CD4-positive, alpha-beta T cell (primary cell): ENCODE results near the gene SWSAP1. TPM values are rescaled to one million over a fixed set of nuclear protein-coding genes. Genes with fewer than 3 reads are reported as not detected.

Experiments
- ATAC-seq: fragments of 200-7000 bp; cut with Tn5 transposase; one replicate; pipeline ENCODE4 v1.10.0; 2022; ENCODE audit warnings: mild to moderate bottlenecking; ENCODE audit not compliant: poor library complexity
- CTCF ChIA-PET: fragments of 350-600 bp; sonication (Branson Sonifier 250); formaldehyde crosslinking; loops from one replicate; lab custom pipeline; 2021; ENCODE audit warnings: antibody characterized with exemption, inconsistent platforms; lab: Charles Lee
- POLR2A ChIA-PET: fragments of 350-600 bp; sonication (Branson Sonifier 250); formaldehyde crosslinking; loops from one replicate; lab custom pipeline; 2021; ENCODE audit warnings: antibody characterized with exemption, inconsistent platforms; lab: Charles Lee
- DNase-seq, 14 experiments: peaks; one replicate each; pipeline ENCODE4 v3.0.0-alpha.2; 2013 to 2020; ENCODE audit warnings: mixed read lengths in 2 of 14
- H3K27ac ChIP-seq, 2 donors: one replicate each; pipeline versions ENCODE4 v1.5.1 to v1.7.0; 2013; ENCODE audit warnings: low read length in 2 of 2, low read depth in 1 of 2, mild to moderate bottlenecking in 1 of 2
- H3K27me3 ChIP-seq, 2 experiments: 1 replicate in 1 of 2; 2 replicates in 1 of 2; pipeline versions ENCODE4 v1.6.1 to v1.7.0; 2013; ENCODE audit warnings: low read length in 2 of 2, control low read depth in 1 of 2, mild to moderate bottlenecking in 1 of 2, moderate library complexity in 1 of 2; ENCODE audit not compliant: insufficient read depth in 2 of 2, control insufficient read depth in 1 of 2
- H3K36me3 ChIP-seq: one replicate; pipeline ENCODE4 v1.6.1; 2013; ENCODE audit warnings: low read length, control low read depth; ENCODE audit not compliant: insufficient read depth
- H3K4me1 ChIP-seq: one replicate; pipeline ENCODE4 v1.6.1; 2013; ENCODE audit warnings: low read length, control low read depth; ENCODE audit not compliant: insufficient read depth
- H3K4me3 ChIP-seq: one replicate; pipeline ENCODE4 v1.5.1; 2013; ENCODE audit warnings: mild to moderate bottlenecking, low read length, moderate library complexity
- H3K9me3 ChIP-seq, 2 experiments: 1 replicate in 1 of 2; 2 replicates in 1 of 2; pipeline versions ENCODE4 v1.6.1 to v1.7.0; 2013; ENCODE audit warnings: low read length in 2 of 2, mild to moderate bottlenecking in 2 of 2, control low read depth in 1 of 2, moderate library complexity in 1 of 2; ENCODE audit not compliant: control insufficient read depth in 1 of 2, insufficient read depth in 1 of 2
- H3K27ac Mint-ChIP-seq: one replicate; pipeline ENCODE4 v1.8.0; 2020; ENCODE audit warnings: mixed read lengths
- H3K27me3 Mint-ChIP-seq: one replicate; pipeline ENCODE4 v1.8.0; 2021; ENCODE audit warnings: mixed read lengths
- H3K36me3 Mint-ChIP-seq: one replicate; pipeline ENCODE4 v1.8.0; 2021; ENCODE audit warnings: low read depth, mixed read lengths
- H3K4me1 Mint-ChIP-seq: one replicate; pipeline ENCODE4 v1.8.0; 2021; ENCODE audit warnings: low read depth, mixed read lengths
- H3K4me3 Mint-ChIP-seq: one replicate; pipeline ENCODE4 v1.8.0; 2020; ENCODE audit warnings: mild to moderate bottlenecking, mixed read lengths
- H3K9me3 Mint-ChIP-seq: one replicate; pipeline ENCODE4 v1.8.0; 2020; ENCODE audit warnings: mixed read lengths
- CTCF ChIP-seq: fragments of 200-600 bp; IDR thresholded peaks from one replicate; pipeline ENCODE4 v1.8.0; 2022; ENCODE audit warnings: antibody characterized with exemption, mild to moderate bottlenecking
- intact Hi-C, 2 experiments: fragments of 100-400 bp; cut with DNase I in 1 of 2; cut with micrococcal nuclease in 1 of 2; formaldehyde crosslinking; loops; one replicate each; pipeline versions ENCODE4 v1.15.1 to v1.9.0; 2023 to 2025; cut with DNase I, micrococcal nuclease
- total RNA-seq, 174 experiments: library from RNA in 2 of 174; stranded (reverse) in 2 of 174; gene quantifications; one replicate each; pipeline ENCODE4 v1.2.3 and lab custom pipeline; 2021 to 2026

SWSAP1 gene
- total RNA-seq, 2 experiments from 2014 or later = 2.6 to 2.7 TPM

- Histone ChIP-seq H3K4me1 (peaks cover 19% of the 10 kb centered on the region), H3K9me3 (peaks cover 0 to 7% of the 10 kb centered on the region in 2 experiments), H3K27me3 (no peaks in the 10 kb centered on the region), H3K36me3 (peaks cover 4% of the 10 kb centered on the region), H3K27ac (no peak overlapping the region), H3K4me3 (no peak overlapping the region)
- H3K9me3 Mint-ChIP-seq = no peaks in the 10 kb centered on the region
- ChIA-PET CTCF (interaction anchor here (0.9 kb wide), 1 partner anchor 9 kb away, joined by 3 read pairs; no protein-coding TSS in a partner anchor), POLR2A (interaction anchor here (1.3 kb wide), 1 partner anchor 16 kb away, joined by 3 read pairs; no protein-coding TSS in a partner anchor)
- no peak for TF ChIP-seq CTCF
- peaks cover 5% of the 10 kb centered on the region for H3K27me3 Mint-ChIP-seq
- peaks cover 10% of the 10 kb centered on the region for H3K4me1 Mint-ChIP-seq
- no peak for ATAC-seq
- DNase-seq = no peak
- intact Hi-C loops = no loop called here
- no peak overlapping the region for H3K27ac Mint-ChIP-seq
- H3K4me3 Mint-ChIP-seq = no peak overlapping the region
- peaks cover under 1% of the 10 kb centered on the region for H3K36me3 Mint-ChIP-seq
Measured at GRCh38 chr19:11359421-11359820, 15.0 kb upstream of the SWSAP1 start.

DNA sequence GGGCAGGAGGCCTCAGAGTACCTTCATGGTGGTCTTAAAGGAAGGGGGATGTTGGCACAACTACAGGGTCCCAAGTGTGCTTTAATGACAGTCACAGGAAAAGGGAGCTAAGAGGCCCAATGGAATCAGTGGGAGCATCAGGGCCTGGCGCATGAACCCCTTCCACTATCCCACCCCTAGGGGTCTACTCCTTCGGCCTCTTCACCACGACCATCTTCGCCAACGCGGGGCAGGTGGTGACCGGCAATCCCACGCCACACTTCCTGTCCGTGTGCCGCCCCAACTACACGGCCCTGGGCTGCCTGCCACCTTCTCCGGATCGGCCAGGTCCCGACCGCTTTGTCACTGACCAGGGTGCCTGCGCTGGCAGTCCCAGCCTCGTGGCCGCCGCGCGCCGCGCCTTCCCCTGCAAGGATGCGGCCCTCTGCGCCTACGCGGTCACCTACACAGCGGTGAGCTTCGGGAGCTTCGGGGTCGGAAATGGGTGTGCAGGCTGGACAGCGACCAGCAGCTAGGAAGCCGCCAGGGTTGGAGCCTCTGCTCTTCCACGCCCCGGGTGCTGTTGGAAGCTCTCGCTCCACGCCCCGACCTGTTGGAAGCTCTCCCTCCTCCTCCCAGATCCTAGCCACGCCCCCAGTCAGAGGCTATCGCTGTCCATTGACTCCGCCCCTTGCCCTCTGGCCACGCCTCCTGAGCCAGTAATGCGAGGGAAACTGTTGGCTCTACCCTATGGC lies 13.3 kb upstream of the SWSAP1 start:
- DNase-seq (no peak), ATAC-seq (no peak)
- peaks cover 0 to 7% of the 10 kb centered on the region in 2 experiments for H3K9me3 ChIP-seq
- POLR2A ChIA-PET = interaction anchor here (0.8 to 1.3 kb wide), 2 partner anchors 13 to 14 kb away, joined by 4 read pairs; partner anchors contain the start of genes CCDC159 and SWSAP1
- Mint-ChIP-seq H3K27me3 (peaks cover 3% of the 10 kb centered on the region), H3K4me1 (peaks cover 3% of the 10 kb centered on the region), H3K4me3 (no peak overlapping the region), H3K27ac (no peak overlapping the region), H3K9me3 (no peaks in the 10 kb centered on the region), H3K36me3 (peaks cover 16% of the 10 kb centered on the region)
- TF ChIP-seq CTCF = no peak
- H3K4me3 ChIP-seq = no peak overlapping the region
- H3K27ac ChIP-seq = no peak overlapping the region
- peaks cover 6% of the 10 kb centered on the region for H3K36me3 ChIP-seq
- CTCF ChIA-PET = interaction anchor here (1.0 kb wide), 1 partner anchor 121 kb away, joined by 3 read pairs; no protein-coding TSS in a partner anchor
- H3K4me1 ChIP-seq = peaks cover 2% of the 10 kb centered on the region
- no peaks in the 10 kb centered on the region for H3K27me3 ChIP-seq
- intact Hi-C loops = no loop called here

DNA sequence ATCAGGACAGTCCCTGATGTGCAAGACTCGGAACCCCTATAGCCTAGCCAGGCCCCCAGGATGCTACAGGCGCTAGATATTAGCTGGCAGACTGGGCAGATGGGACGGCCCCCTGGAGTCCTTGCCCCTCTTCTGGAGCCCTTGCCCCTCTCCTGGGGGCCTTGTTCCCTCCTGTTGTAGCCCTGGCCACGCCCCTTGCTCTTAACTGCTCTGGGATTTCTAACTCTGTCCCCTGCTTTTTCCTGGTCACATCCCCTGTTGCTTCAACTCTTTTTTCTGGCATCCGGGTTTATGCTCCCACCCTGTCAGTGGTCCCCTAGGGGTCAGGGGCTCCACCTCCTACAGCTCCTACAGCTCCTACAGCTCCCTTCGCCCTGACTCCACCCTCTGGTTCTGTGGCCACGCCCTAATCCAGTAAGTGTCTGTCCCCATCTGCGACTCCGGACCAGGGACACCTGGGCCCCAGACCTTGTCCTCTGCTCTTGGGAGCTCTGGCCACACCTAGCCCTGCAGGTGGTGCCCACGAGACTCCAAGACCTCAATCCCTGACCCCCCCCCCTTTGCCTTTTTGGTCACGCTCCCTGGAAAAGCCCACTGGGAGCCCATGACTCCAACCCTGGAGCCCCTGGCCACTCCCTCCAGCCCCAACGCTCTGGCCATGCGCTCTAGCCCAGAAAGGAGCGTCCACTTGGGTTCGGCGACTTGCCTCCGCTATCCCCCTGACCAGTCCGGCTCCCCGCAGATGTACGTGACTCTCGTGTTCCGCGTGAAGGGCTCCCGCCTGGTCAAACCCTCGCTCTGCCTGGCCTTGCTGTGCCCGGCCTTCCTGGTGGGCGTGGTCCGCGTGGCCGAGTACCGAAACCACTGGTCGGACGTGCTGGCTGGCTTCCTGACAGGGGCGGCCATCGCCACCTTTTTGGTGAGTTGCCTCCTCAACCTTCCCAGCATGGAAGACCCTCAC lies 12.4 kb upstream of the SWSAP1 start:
- Mint-ChIP-seq H3K27me3 (no peaks in the 10 kb centered on the region), H3K4me1 (no peaks in the 10 kb centered on the region), H3K4me3 (no peak overlapping the region), H3K27ac (no peak overlapping the region), H3K36me3 (peaks cover 17% of the 10 kb centered on the region), H3K9me3 (no peaks in the 10 kb centered on the region)
- H3K27ac ChIP-seq = no peak overlapping the region
- intact Hi-C loops = no loop called here
- CTCF ChIA-PET = interaction anchor here (1.0 kb wide), 1 partner anchor 121 kb away, joined by 3 read pairs; no protein-coding TSS in a partner anchor
- H3K4me3 ChIP-seq = no peak overlapping the region
- DNase-seq (no peak), ATAC-seq (no peak)
- peaks cover 6% of the 10 kb centered on the region for H3K36me3 ChIP-seq
- no peaks in the 10 kb centered on the region for H3K4me1 ChIP-seq
- POLR2A ChIA-PET = interaction anchor here (1.3 kb wide), 1 partner anchor 12 kb away, joined by 4 read pairs; the partner anchor contains the start of gene SWSAP1
- peaks cover 0 to 7% of the 10 kb centered on the region in 2 experiments for H3K9me3 ChIP-seq
- no peak for TF ChIP-seq CTCF
- no peaks in the 10 kb centered on the region for H3K27me3 ChIP-seq
